HAP-1 (cell line): ENCODE measurements around the gene DPEP2.
"Not testable (repeated sequence)": the region's sequence is repeated elsewhere in the genome, so short reads cannot be mapped to it uniquely, and the experiment has no call there.

Source experiments
- DNase-seq, 2 experiments: peaks; one replicate each; pipeline ENCODE4 v3.0.0-alpha.2; 2016 to 2020; ENCODE audit warnings: low spot score in 2 of 2
- H3K27me3 ChIP-seq: fragments of 250-450 bp; sonication (Bioruptor Pico); 2 replicates; pipeline ENCODE4 v1.5.1; 2020; ENCODE audit warnings: low read depth, mild to moderate bottlenecking, moderate library complexity
- H3K36me3 ChIP-seq: fragments of 250-450 bp; sonication (Bioruptor Pico); replicated peaks from 2 replicates; pipeline ENCODE4 v1.5.1; 2020; ENCODE audit warnings: mild to moderate bottlenecking
- H3K4me1 ChIP-seq: fragments of 250-450 bp; sonication (Bioruptor Pico); 2 replicates; pipeline ENCODE4 v1.5.1; 2020; ENCODE audit warnings: mild to moderate bottlenecking
- H3K4me3 ChIP-seq: fragments of 250-450 bp; sonication (Bioruptor Pico); 2 replicates; pipeline ENCODE4 v1.5.1; 2020; ENCODE audit warnings: mild to moderate bottlenecking, moderate library complexity
- H3K9me3 ChIP-seq: fragments of 250-450 bp; sonication (Bioruptor Pico); 2 replicates; pipeline ENCODE4 v1.5.1; 2020; ENCODE audit warnings: mild to moderate bottlenecking, moderate library complexity
- in situ Hi-C: fragments of 300-500 bp; cut with MboI; formaldehyde crosslinking; loops from 3 replicates; pipeline ENCODE4 v1.14.3; 2020; ENCODE audit warnings: low sequenced_read_pairs, inconsistent platforms, mixed read lengths

The DPEP2 gene

GRCh38 chr16:67937713-67938112 is 61.6 kb downstream of the DPEP2 start:
- H3K4me1 ChIP-seq, in situ Hi-C loops, H3K27me3 ChIP-seq, DNase-seq, H3K9me3 ChIP-seq, H3K4me3 ChIP-seq: not testable (repeated sequence)
- peaks cover 24% of the 10 kb centered on the region for H3K36me3 ChIP-seq
